A673 (cell line): ENCODE measurements around the gene OPRL1. TPM values are rescaled to one million over a fixed set of nuclear protein-coding genes. Genes with fewer than 3 reads are reported as not detected.

ENCODE experiments used
- BruUV-seq: library from RNA; stranded (reverse); fragments of 400-500 nt; replicated peaks from 2 replicates; lab custom pipeline; 2021; lab: Mats Ljungman, UMichigan
- CTCF ChIA-PET: fragments of 300-600 bp; sonication (Branson Sonifier 250); formaldehyde crosslinking; loops from one replicate; lab custom pipeline; 2022; ENCODE audit warnings: antibody characterized with exemption; lab: Charles Lee
- POLR2A ChIA-PET: fragments of 300-600 bp; sonication (Branson Sonifier 250); formaldehyde crosslinking; loops from one replicate; lab custom pipeline; 2022; ENCODE audit warnings: antibody characterized with exemption; ENCODE audit not compliant: low non-redundant PET; lab: Charles Lee
- DNase-seq: peaks from one replicate; pipeline ENCODE4 v3.0.0-alpha.2; 2015; ENCODE audit warnings: low spot score
- H3K27ac ChIP-seq: fragments of 200-600 bp; sonication (generic); 2 replicates; pipeline ENCODE4 v1.5.1; 2016; ENCODE audit warnings: mixed run types, low read depth, mild to moderate bottlenecking, mixed read lengths, antibody characterized with exemption, low read length; ENCODE audit not compliant: poor library complexity, severe bottlenecking
- H3K27me3 ChIP-seq: fragments of 200-600 bp; sonication (generic); replicated peaks from 2 replicates; pipeline ENCODE4 v1.6.1; 2017; ENCODE audit warnings: mixed run types, low read depth, mild to moderate bottlenecking, mixed read lengths, antibody characterized with exemption, low read length; ENCODE audit not compliant: insufficient read depth, poor library complexity
- H3K36me3 ChIP-seq: fragments of 200-600 bp; sonication (generic); 2 replicates; pipeline ENCODE4 v1.6.1; 2016; ENCODE audit warnings: mixed run types, mild to moderate bottlenecking, mixed read lengths, antibody characterized with exemption, low read length; ENCODE audit not compliant: insufficient read depth, poor library complexity, severe bottlenecking
- H3K4me1 ChIP-seq: fragments of 200-600 bp; sonication (generic); 2 replicates; pipeline ENCODE4 v1.6.1; 2017; ENCODE audit warnings: mixed run types, mild to moderate bottlenecking, mixed read lengths, antibody characterized with exemption, low read length; ENCODE audit not compliant: insufficient read depth, poor library complexity, severe bottlenecking
- H3K4me3 ChIP-seq: fragments of 200-600 bp; sonication (generic); 2 replicates; pipeline ENCODE4 v1.5.1; 2016; ENCODE audit warnings: low read depth, mixed run types, mild to moderate bottlenecking, mixed read lengths, low read length; ENCODE audit not compliant: poor library complexity, severe bottlenecking
- H3K9me3 ChIP-seq: fragments of 200-600 bp; sonication (generic); 2 replicates; pipeline ENCODE4 v1.6.1; 2016; ENCODE audit warnings: mixed run types, low read depth, mild to moderate bottlenecking, mixed read lengths, antibody characterized with exemption, low read length; ENCODE audit not compliant: poor library complexity, severe bottlenecking
- EZH2 ChIP-seq: fragments of 200-600 bp; sonication (generic); IDR thresholded peaks from 2 replicates; pipeline ENCODE4 v1.6.1; 2017; ENCODE audit warnings: borderline replicate concordance, low read depth, mild to moderate bottlenecking, mixed read lengths, antibody characterized with exemption, low read length; ENCODE audit not compliant: poor library complexity, severe bottlenecking
- intact Hi-C: fragments of 100-400 bp; cut with micrococcal nuclease; formaldehyde crosslinking; loops from one replicate; pipeline ENCODE4 v1.10.0; 2022; ENCODE audit not compliant: unreplicated experiment
- total RNA-seq: library from RNA; stranded (reverse); gene quantifications from 2 replicates; pipeline ENCODE4 v1.2.3, GENCODE V29; 2021
- TF ChIP-seq, protein P1 (sequence below): fragments of 300-800, 200-600 bp; sonication (generic); conservative IDR thresholded peaks from 2 replicates; pipeline ENCODE4 v1.5.1; 2017; ENCODE audit warnings: low read depth, mild to moderate bottlenecking, antibody characterized with exemption, low read length, moderate library complexity, mixed read lengths

Gene OPRL1
- total RNA-seq, 1 experiment from 2014 or later: 0.32 TPM

DNA sequence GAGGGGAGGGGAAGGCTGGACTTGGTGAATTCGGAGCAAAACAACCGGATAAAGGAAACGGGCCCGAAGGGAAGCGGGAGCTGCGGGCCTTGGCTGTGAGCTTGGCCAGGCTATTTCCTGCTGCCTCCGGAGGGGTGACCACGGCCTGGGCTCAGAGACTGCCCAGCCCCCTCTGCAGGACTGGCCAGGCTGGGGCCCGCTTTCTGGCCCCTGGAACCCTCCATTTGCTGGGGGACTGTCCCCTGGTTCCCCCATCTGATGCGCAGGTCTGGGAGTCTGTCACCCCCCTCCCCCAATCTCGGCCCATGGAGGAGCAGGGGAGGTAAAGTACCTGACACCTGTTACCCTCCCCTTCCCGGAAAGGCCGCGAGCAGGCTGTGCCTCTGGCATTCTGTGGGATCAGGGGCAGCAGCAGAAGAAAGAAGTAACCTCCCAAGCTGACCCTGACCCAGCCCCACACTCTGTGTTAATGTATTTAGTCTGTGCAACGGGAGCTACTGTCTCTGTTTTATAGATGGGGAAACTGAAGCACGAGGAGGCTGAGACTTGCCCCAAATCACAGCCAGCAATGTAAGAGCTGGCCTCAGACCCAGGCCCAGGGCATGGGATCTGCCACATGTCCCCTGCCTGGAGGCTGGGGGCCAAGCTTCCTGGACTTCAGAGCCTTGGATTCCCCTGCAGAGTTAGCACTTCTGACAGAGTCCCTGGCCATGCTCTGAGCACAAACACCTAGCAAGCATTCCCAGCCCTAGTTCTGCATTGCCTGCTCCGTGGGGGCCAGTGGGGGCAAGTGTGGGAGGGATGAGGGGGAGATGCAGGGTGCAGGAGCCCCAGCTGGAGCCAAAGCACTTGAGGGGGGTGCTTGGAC lies 40.4 kb upstream of the OPRL1 start:
- CTCF ChIA-PET: no interaction called here
- peaks cover 19% of the 10 kb centered on the region for H3K4me1 ChIP-seq
- DNase-seq: no peak
- TF ChIP-seq EZH2: no peak
- TF ChIP-seq, protein P1, sequence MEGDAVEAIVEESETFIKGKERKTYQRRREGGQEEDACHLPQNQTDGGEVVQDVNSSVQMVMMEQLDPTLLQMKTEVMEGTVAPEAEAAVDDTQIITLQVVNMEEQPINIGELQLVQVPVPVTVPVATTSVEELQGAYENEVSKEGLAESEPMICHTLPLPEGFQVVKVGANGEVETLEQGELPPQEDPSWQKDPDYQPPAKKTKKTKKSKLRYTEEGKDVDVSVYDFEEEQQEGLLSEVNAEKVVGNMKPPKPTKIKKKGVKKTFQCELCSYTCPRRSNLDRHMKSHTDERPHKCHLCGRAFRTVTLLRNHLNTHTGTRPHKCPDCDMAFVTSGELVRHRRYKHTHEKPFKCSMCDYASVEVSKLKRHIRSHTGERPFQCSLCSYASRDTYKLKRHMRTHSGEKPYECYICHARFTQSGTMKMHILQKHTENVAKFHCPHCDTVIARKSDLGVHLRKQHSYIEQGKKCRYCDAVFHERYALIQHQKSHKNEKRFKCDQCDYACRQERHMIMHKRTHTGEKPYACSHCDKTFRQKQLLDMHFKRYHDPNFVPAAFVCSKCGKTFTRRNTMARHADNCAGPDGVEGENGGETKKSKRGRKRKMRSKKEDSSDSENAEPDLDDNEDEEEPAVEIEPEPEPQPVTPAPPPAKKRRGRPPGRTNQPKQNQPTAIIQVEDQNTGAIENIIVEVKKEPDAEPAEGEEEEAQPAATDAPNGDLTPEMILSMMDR: no peak; the same call in 1 of the 2 replicates
- H3K27me3 ChIP-seq: peaks cover 50% of the 10 kb centered on the region
- no peaks in the 10 kb centered on the region for H3K36me3 ChIP-seq
- peak overlapping the region; percentile 46 for H3K4me3 ChIP-seq
- POLR2A ChIA-PET: no interaction called here
- no TSS peak for BruUV-seq
- H3K27ac ChIP-seq: no peak overlapping the region
- intact Hi-C loops: no loop called here
- no peaks in the 10 kb centered on the region for H3K9me3 ChIP-seq

DNA sequence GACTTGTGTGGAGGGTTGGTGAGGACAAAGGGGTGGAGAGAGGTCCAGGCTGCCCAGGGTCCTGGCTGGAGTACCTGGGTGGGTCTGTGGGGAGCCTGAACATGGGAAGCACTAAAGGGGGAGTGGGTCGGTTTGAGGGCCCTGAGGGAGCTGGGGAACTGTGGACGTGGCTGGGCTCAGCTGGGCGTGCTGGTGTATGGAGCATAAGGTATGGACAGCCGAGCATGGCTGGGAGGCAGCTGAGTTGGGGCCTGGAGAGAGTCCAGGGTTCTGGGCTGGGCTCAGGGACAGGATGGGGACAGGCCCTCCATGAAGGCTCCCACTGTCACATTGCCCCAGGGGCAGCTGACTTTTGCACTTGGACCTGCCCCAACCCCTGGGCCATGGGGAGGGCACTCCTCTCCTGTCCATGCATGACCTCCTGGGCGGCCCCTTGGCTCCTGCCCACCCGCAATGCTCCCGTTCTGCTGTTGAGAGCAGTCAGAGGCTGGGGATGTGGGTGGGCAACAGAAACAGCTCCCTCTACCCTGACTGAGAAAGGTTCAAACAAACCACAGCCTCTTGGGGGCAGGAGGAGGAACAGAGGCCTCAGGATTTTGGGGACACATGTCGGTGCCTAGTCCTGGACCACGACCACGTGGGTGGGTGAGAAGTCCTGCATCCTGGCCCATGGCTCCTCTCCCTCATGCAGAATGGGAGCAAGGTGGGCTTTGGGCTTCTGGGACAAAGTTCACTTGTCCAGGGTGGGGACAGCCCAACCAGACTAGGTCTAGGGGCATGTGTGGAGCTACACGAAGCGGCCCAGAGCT lies 39.4 kb upstream of the OPRL1 start:
- peaks cover 50% of the 10 kb centered on the region for H3K27me3 ChIP-seq
- no peaks in the 10 kb centered on the region for H3K9me3 ChIP-seq
- peaks cover 25% of the 10 kb centered on the region for H3K4me1 ChIP-seq
- H3K27ac ChIP-seq: no peak overlapping the region
- BruUV-seq: no TSS peak
- TF ChIP-seq, protein P1: no peak
- TF ChIP-seq EZH2: no peak
- intact Hi-C loops: no loop called here
- ChIA-PET CTCF (no interaction called here), POLR2A (no interaction called here)
- no peaks in the 10 kb centered on the region for H3K36me3 ChIP-seq
- H3K4me3 ChIP-seq: no peak overlapping the region
- no peak for DNase-seq

GRCh38 chr20:64041040-64041780 lies 38.7 kb upstream of the OPRL1 start:
- POLR2A ChIA-PET: no interaction called here
- peaks cover 50% of the 10 kb centered on the region for H3K27me3 ChIP-seq

More at GRCh38 chr20:64041040-64041780, 38.7 kb upstream of the OPRL1 start:
- Histone ChIP-seq H3K36me3 (no peaks in the 10 kb centered on the region), H3K4me3 (peak overlapping the region; percentile 42), H3K4me1 (peaks cover 25% of the 10 kb centered on the region), H3K27ac (no peak overlapping the region), H3K9me3 (no peaks in the 10 kb centered on the region)
- intact Hi-C loops: no loop called here
- no TSS peak for BruUV-seq
- peak; percentile 2 for TF ChIP-seq EZH2
- TF ChIP-seq, protein P1: no peak
- CTCF ChIA-PET: no interaction called here
- no peak for DNase-seq
